NB4 (cell line): ENCODE measurements around the gene IMPDH1.

Experiments
- POLR2A ChIP-seq: IDR thresholded peaks from 2 replicates; pipeline ENCODE4 v1.6.1; 2011; ENCODE audit warnings: mild to moderate bottlenecking; ENCODE audit not compliant: insufficient read length; ENCODE audit errors: extremely low read depth
- TF ChIP-seq, protein P1 (sequence below): IDR thresholded peaks from one replicate; pipeline ENCODE4 v1.5.1; 2012; ENCODE audit warnings: low read depth, low read length
- TF ChIP-seq, protein P2 (sequence below): IDR thresholded peaks from 2 replicates; pipeline ENCODE4 v1.6.1; 2011; ENCODE audit warnings: low read depth, low read length

DNA sequence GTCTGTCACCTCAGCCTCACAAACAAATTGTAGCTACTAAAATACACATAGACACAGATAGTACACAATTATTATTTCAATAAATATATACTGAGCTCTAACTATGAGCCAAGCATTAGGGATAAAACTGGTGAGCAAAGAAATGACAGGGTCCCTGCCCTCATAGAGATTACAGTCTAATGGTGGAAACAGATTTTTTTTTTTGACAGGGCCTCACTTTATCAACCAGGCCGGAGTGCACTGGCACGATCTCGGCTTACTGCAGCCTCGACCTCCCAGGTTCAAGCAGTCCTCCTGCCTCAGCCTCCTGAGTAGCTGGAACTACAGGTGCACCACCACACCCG is 65.4 kb downstream of the IMPDH1 start:
- TF ChIP-seq POLR2A, result no peak
- TF ChIP-seq, protein P1, sequence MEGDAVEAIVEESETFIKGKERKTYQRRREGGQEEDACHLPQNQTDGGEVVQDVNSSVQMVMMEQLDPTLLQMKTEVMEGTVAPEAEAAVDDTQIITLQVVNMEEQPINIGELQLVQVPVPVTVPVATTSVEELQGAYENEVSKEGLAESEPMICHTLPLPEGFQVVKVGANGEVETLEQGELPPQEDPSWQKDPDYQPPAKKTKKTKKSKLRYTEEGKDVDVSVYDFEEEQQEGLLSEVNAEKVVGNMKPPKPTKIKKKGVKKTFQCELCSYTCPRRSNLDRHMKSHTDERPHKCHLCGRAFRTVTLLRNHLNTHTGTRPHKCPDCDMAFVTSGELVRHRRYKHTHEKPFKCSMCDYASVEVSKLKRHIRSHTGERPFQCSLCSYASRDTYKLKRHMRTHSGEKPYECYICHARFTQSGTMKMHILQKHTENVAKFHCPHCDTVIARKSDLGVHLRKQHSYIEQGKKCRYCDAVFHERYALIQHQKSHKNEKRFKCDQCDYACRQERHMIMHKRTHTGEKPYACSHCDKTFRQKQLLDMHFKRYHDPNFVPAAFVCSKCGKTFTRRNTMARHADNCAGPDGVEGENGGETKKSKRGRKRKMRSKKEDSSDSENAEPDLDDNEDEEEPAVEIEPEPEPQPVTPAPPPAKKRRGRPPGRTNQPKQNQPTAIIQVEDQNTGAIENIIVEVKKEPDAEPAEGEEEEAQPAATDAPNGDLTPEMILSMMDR, result no peak
- TF ChIP-seq, protein P2, sequence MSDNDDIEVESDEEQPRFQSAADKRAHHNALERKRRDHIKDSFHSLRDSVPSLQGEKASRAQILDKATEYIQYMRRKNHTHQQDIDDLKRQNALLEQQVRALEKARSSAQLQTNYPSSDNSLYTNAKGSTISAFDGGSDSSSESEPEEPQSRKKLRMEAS, result no peak
